ENCODE results near the gene EPHA3.
"Not testable (repeated sequence)": the region's sequence is repeated elsewhere in the genome, so short reads cannot be mapped to it uniquely, and the experiment has no call there.

Gene EPHA3

GRCh38 chr3:89350935-89351334 is 243.5 kb downstream of the EPHA3 start:
- in situ Hi-C loops (cut with MboI; ENCODE audit: low sequenced_read_pairs) = not testable (repeated sequence)

- in situ Hi-C loops (cut with MboI; ENCODE audit: low sequenced_read_pairs) = no loop called here
Measured at GRCh38 chr3:89353465-89353864, 246.0 kb downstream of the EPHA3 start.

GRCh38 chr3:89358281-89358680 is 250.9 kb downstream of the EPHA3 start:
- in situ Hi-C loops (cut with MboI; ENCODE audit: low sequenced_read_pairs) = no loop called here

GRCh38 chr3:89360156-89360555 is 252.7 kb downstream of the EPHA3 start:
- in situ Hi-C loops (cut with MboI; ENCODE audit: low sequenced_read_pairs) = no loop called here

GRCh38 chr3:89362496-89362895 is 255.1 kb downstream of the EPHA3 start:
- in situ Hi-C loops (cut with MboI; ENCODE audit: low sequenced_read_pairs) = no loop called here

GRCh38 chr3:89363171-89363570 is 255.8 kb downstream of the EPHA3 start:
- in situ Hi-C loops (cut with MboI; ENCODE audit: low sequenced_read_pairs) = no loop called here

GRCh38 chr3:89364314-89364713 is 256.9 kb downstream of the EPHA3 start:
- in situ Hi-C loops (cut with MboI; ENCODE audit: low sequenced_read_pairs) = no loop called here

GRCh38 chr3:89367166-89367565 is 259.7 kb downstream of the EPHA3 start:
- in situ Hi-C loops (cut with MboI; ENCODE audit: low sequenced_read_pairs) = no loop called here

- in situ Hi-C loops (cut with MboI; ENCODE audit: low sequenced_read_pairs) = no loop called here
Measured at GRCh38 chr3:89368846-89369245, 261.4 kb downstream of the EPHA3 start.

GRCh38 chr3:89372456-89372855 is 265.0 kb downstream of the EPHA3 start:
- in situ Hi-C loops (cut with MboI; ENCODE audit: low sequenced_read_pairs) = no loop called here

GRCh38 chr3:89373434-89373833 is 266.0 kb downstream of the EPHA3 start:
- in situ Hi-C loops (cut with MboI; ENCODE audit: low sequenced_read_pairs) = no loop called here

GRCh38 chr3:89375451-89375850 is 268.0 kb downstream of the EPHA3 start:
- in situ Hi-C loops (cut with MboI; ENCODE audit: low sequenced_read_pairs) = no loop called here

GRCh38 chr3:89380016-89380415 is 272.6 kb downstream of the EPHA3 start:
- in situ Hi-C loops (cut with MboI; ENCODE audit: low sequenced_read_pairs) = no loop called here

GRCh38 chr3:89392991-89393390 is 285.6 kb downstream of the EPHA3 start:
- in situ Hi-C loops (cut with MboI; ENCODE audit: low sequenced_read_pairs) = no loop called here

- in situ Hi-C loops (cut with MboI; ENCODE audit: low sequenced_read_pairs) = no loop called here
Measured at GRCh38 chr3:89395456-89395855, 288.0 kb downstream of the EPHA3 start.

GRCh38 chr3:89395996-89396395 is 288.6 kb downstream of the EPHA3 start:
- in situ Hi-C loops (cut with MboI; ENCODE audit: low sequenced_read_pairs) = no loop called here

- in situ Hi-C loops (cut with MboI; ENCODE audit: low sequenced_read_pairs) = no loop called here
Measured at GRCh38 chr3:89402051-89402450, 294.6 kb downstream of the EPHA3 start.

- in situ Hi-C loops (cut with MboI; ENCODE audit: low sequenced_read_pairs) = no loop called here
Measured at GRCh38 chr3:89405176-89405575, 297.8 kb downstream of the EPHA3 start.

- in situ Hi-C loops (cut with MboI; ENCODE audit: low sequenced_read_pairs) = no loop called here
Measured at GRCh38 chr3:89405593-89405992, 298.2 kb downstream of the EPHA3 start.

- in situ Hi-C loops (cut with MboI; ENCODE audit: low sequenced_read_pairs) = no loop called here
Measured at GRCh38 chr3:89411201-89411600, 303.8 kb downstream of the EPHA3 start.

- in situ Hi-C loops (cut with MboI; ENCODE audit: low sequenced_read_pairs) = no loop called here
Measured at GRCh38 chr3:89414270-89414669, 306.8 kb downstream of the EPHA3 start.

- in situ Hi-C loops (cut with MboI; ENCODE audit: low sequenced_read_pairs) = no loop called here
Measured at GRCh38 chr3:89419647-89420241, 312.3 kb downstream of the EPHA3 start.

- in situ Hi-C loops (cut with MboI; ENCODE audit: low sequenced_read_pairs) = no loop called here
Measured at GRCh38 chr3:89426060-89426459, 318.6 kb downstream of the EPHA3 start.
